Inflammatory macrophage (primary cell): ENCODE results near the gene CFAP410.
"Not testable (repeated sequence)": the region's sequence is repeated elsewhere in the genome, so short reads cannot be mapped to it uniquely, and the experiment has no call there.

ENCODE experiments used
- DNase-seq, 2 donors: peaks; one replicate each; pipeline ENCODE4 v3.0.0-alpha.2; 2020 to 2022

Gene CFAP410

DNA sequence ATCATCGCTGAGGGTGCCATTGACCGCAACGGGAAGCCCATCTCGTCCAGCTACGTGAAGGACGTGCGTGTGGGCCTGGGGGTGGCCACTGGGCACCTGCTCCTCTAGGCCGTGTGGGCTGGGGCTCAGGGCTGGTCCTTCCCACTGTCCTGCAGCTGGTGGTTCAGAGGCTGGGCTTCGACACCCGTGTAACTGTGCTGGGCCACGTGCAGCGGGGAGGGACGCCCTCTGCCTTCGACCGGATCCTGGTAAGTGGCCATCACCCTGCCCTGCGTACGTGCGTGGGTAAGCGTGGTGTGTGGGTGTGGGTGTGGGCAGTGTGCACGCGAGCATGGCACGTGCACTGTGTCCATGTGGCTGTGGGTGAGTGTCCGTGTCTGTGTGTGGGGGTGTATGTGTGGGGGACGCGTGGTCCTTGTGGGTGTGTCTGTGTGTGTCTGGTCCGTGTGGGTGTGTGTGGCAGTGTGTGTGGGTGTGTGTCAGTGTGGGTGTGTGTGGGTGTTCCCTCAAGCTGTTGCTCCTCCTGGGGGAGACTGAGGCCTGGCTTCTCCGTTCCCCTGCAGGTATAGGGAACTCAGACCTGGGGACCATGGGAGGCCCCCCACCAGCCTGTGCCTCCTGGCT is 22.8 kb downstream of the CFAP410 start:
- DNase-seq = no peak

DNA sequence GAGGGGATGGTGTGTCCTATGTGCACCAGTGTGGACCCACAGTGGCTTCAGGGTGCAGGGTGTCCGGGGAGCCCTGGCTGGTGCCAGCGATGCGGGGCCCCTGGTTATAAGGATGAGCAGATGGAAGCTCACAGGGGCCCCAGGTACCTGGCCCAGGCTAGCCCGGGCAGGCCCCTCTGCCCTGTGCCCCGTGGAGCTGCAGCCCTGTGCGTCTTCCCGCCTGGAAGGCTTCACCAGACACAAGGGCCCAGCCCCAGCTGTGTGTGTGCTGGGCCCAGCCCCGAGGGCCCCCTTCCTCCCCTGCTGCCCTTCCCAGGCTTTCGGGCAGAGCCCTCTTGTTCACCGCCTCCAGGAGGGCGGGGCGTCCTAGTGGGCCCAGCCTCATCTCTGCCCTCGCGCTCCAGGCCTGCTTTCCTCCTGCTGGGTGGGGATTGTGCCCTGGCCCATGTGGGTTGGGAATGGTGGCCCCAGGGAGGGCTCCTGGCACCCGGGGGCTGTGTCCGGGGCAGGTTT is 23.4 kb downstream of the CFAP410 start:
- no peak for DNase-seq

DNA sequence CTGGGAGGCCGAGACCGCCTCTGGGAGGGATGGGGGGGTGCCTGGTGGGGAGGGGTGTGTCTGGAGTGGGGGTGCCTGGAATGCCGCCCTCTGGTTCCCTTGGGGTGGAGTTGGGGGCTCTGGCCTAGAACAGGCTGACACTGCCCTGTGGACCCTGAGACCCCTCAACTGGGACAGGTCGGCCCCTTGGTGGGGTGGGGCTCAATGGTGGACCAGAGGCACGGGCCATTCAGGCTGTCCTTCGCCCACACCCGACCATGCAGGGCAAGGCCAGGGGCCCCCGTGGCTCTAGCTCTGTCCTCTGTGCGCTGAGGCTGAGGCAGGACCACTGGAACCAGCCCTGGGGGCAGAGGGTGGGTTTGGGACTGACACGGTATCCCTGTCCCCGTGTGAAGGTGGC is 24.6 kb downstream of the CFAP410 start:
- no peak for DNase-seq

DNA sequence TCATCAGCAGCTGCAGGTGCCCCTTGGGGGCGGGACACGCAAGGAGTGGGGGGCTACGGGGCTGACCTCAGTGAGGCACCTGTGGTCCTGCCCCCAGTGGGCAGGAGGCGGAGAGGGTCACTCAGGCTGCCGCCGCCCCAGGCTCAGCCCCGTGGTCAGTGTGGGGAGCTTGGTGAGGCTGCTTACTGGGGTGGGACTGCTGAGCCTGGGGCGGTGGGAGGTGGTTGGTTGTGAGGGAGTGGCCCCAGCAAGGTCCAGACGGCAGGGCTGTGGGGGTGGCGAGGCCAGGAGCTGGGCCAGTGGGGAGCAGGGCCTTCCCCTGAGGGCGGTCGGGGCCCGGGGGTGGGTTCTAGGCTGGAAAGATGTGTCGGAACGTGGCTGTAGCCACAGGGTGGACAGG is 25.1 kb downstream of the CFAP410 start:
- no peak for DNase-seq

DNA sequence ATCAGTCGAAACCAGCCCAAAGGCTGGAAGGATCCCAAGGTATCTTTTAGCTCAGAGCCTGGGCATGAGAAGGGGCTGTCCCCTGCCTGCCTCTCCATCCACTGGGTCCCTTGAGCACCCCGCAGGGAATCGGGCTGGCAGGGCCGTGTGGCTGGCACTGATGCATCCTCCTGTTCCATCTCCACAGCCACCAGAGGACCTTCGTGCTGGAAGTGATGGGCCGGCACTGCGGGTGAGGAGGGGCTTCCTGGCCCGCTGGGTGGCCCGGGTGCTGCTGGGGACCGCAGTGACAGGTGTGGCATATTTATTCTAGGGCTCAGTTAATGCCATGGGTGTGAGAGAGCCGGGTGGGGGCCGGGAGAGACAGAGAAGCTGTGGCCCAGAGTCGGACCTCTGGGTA is 25.7 kb downstream of the CFAP410 start:
- DNase-seq = no peak

DNA sequence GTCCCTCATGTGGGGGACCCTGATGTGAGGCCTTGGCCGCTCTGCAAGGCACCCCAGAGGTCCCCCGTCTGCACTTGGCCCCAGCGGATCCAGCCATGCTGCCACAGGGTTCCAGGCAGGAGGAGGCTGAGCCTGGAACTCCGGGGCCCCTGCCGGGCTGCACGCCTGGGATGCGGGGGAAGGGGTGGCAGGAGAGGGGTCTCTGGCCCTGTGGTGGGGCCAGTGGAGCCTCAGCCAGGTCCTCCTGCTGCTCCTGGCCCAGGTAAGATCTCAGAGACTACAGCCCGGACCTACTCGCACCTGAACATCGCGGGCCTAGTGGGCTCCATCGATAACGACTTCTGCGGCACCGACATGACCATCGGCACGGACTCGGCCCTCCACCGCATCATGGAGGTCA is 26.5 kb downstream of the CFAP410 start:
- no peak for DNase-seq

DNA sequence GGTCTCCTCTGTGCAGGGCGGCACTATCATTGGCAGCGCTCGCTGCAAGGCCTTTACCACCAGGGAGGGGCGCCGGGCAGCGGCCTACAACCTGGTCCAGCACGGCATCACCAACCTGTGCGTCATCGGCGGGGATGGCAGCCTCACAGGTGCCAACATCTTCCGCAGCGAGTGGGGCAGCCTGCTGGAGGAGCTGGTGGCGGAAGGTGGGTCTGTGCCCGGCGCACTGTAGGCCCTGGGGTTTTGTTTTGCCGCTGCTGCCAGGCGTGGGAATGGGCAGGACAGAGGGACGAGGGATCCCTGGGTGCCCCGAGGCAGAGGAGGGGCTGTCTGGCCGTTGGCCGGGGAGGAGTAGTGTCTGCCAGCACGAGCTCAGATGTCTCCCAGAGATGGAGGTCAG is 27.1 kb downstream of the CFAP410 start:
- DNase-seq = no peak

DNA sequence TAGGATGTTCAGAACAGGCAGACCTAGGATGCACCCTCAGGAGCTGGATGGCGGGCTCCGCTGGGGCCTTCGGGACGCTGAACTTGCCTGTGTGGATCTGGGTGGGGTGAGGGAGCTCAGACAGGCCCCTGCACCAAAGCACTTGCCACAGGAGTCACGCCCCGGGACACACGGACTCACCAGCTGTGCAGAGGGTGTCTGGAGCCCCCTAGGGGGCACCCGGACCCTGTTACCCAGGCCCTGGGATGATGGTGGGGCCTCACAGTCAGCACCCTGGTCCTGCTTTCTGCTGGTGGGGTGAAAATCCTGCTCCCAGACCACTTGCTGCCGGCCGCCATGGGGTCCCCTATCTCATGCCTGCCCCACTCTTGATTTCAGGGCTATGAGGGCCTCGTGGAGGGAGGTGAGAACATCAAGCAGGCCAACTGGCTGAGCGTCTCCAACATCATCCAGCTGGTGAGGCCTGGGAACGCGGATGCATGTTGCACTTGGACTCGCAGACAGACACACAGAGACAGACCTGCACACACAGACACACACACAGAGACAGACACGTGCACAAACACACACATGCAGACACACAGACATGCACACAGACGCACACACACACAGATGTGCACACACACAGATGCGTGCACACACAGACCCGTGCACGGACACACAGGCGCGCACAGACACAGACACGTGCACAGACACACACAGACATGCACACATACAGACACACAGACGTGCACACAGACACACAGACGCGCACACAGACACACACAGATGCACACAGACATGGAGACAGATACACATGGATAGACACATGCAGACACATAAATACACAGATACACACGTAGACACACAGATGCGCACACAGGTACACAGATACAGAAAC is 28.3 kb downstream of the CFAP410 start:
- DNase-seq = no peak

DNA sequence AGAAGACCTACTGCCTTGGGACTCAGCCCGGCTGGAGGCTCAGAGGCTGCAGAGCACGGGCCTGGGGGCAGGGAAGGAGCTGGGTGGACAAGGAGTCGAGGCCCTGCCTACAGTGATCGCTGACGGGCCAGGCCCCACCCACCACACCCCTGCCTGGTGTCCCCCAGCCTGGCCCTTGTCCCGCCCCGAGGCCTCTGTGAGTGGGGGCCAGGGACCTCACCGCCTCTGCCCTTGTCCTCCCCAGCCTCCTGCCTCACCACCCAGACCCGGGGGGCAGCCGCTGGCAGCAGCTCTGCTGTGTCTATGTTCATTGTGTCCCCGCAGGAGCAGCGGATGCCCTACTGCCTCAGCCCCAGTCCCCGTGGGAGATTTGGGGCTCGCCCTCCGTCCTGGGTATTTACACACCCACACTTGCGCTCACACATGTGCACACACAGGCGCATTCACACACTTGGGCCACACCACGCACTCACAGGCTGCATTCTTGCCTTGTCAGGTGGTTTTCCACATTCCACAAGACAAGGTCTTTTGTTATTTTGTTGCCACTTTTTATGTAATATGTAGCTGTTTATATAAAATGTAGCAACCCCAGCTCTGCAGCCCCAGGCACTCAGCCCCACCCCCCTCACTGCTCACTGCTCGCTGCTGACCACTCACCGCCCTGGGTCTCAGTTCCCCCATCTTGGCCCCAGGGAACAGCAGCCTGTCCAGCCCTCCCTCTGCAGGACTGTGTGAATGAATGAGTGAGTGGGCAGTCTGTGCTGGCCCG is 32.1 kb downstream of the CFAP410 start:
- no peak for DNase-seq

- DNase-seq = peak in 1 of 2 donors; percentile 24
Measured at GRCh38 chr21:44305691-44306090, 33.5 kb downstream of the CFAP410 start.

GRCh38 chr21:44304877-44305293 is 34.3 kb downstream of the CFAP410 start:
- peak; percentile 26 to 28 for DNase-seq

GRCh38 chr21:44304011-44304616 is 35.1 kb downstream of the CFAP410 start:
- no peak for DNase-seq

- DNase-seq = no peak
Measured at GRCh38 chr21:44303490-44303981, 35.7 kb downstream of the CFAP410 start.

DNA sequence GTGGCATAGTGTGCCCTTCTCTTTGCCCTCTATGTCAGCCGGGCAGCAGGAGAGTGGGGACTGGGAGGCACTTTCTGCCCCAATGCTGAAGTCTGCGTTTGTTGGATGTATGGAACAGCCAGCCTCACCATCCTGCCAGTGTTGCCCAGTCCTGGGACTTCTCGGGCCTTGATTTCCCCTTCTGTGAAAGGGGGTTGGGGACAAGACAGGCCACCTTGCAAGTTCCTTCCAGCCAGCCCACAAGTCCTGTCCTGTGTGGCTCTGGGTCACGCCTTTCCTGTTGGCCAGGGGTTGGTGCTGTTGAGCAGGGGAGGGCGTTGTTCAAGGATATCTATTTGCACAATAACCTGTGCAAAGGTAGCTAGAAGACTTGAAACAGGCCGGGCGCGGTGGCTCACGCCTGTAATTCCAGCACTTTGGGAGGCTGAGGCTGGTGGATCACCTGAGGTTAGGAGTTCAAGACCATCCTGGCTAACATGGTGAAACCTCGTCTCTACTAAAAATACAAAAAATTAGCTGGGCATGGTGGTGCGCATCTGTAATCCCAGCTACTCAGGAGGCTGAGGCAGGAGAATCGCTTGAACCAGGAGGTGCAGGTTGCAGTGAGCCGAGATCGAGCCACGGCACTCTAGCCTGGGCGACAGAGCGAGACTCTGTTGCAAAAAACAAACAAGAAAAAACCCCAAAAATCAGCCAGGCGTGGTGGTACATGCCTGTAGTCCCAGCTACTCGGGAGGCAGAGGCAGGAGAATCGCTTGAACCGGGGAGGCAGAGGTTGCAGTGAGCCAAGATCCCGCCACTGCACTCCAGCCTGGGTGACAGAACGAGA is 36.4 kb downstream of the CFAP410 start:
- not testable (repeated sequence) for DNase-seq

DNA sequence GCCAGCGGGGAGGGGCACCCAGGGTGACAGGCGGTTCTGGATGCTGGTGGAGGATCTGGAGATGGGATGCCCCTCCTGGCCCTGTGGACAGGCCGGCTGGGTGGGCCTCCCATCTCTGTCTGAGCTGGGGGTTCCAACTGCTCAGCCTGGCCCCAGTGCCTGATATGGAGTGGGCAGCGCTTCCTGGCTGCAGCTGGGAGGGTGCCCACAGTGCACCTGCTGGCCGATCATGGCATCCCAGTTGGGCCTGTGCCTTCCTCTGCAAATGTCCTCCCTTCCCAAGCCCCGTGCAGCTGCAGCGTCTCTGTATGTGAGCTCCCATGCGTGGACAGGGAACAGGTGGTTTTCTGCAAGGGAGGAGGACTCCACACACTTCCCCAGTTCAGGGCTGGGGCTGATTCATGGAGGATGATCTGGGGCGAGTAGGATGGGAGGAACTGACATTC is 37.2 kb downstream of the CFAP410 start:
- peak in 1 of 2 donors; percentile 63 for DNase-seq

GRCh38 chr21:44301141-44301540 is 38.0 kb downstream of the CFAP410 start:
- DNase-seq = no peak

DNA sequence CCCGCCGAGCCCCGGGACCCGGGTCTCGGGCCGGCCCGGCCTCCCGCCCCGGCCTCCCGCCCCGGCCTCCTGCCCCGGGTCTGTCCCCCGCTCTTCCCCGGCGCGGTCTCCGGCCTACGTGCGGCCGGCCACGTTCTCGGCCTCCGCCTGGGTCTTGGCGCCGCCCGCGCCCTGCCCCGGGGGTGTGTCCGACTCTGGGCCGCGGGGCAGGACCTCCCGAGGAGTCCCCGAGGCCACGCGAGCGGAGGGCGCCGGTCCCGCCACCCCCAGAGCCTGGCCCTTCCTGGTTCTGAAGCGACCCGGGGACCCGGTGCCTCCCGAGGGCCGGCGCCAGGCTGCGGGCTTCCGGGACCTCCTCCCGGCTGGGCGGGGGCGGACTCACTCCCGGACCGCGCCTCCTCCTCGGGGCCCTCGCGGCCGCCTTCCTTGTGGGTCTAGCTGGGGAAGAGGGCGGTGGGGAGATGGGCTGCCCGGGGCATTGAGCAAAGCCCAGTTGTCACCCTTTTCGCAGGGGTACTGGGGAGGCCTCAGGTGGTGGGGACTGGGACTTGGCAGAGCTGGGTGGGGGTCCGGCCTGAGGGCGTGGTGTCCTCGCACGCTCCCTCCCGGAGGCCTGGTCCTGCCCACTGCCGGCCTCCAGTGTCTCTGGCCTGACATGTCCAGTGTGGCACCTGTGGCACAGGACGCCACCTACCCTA is 38.8 kb downstream of the CFAP410 start:
- peak; percentile 60 to 77 for DNase-seq

DNA sequence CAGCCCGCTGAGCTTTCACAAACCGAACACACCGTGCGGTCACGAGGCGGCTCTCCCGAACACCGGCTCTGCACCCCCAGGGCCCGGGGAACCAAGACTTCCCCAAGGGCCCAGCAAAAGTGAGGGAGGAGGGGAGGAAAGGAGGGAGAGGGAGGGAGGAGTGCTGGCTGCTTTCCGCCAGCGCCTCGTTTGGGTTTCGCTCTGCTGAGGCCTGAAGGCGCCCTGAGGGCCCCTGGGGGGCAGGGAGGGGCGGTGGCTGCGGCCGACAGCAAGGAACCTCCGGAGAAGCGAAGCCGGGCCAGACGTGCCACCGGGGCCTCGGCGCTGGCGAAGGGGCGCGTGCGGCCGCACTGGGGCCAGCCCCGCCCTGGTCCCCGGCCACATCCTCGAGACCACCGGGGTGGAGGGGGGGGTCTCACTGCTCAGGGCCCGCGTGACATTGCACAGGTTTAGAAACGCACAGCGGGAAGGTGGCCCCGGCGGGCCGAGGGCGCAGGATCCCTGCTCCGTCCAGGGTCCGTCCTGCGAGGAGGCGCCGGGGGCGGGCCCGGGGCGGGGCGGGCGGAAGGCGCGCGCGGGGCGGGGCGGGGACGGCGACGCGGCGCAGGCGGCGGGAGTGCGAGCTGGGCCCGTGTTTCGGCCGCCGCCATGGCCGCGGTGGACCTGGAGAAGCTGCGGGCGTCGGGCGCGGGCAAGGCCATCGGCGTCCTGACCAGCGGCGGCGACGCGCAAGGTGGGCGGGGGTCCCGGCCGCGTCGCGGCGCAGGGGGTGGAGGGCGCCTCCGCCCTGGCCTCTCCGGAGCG is 39.5 kb downstream of the CFAP410 start, which contains the start of gene PFKL:
PFKL (plus strand) TSS at position 596 of the 804 bp plus-strand sequence; CDS start at position 649, 53 bp downstream.
- peak; percentile 44 to 72 for DNase-seq

DNA sequence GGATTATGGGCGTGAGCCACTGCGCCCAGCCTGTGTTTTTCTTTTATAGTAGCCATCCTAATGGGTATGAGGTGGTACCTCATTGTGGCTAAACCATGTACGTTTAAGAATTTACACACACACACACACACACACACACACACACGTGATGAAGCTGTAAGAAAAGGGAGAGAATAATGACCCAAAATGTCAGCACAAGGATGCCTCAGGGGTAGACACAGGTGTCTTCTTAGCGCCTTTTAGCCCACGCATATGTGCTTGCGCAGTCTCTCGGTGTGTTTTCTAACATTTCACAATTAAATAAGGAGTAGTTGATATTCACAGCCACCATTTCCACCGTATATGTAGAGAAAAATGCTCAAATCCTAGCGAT is 40.1 kb downstream of the CFAP410 start:
- no peak for DNase-seq

DNA sequence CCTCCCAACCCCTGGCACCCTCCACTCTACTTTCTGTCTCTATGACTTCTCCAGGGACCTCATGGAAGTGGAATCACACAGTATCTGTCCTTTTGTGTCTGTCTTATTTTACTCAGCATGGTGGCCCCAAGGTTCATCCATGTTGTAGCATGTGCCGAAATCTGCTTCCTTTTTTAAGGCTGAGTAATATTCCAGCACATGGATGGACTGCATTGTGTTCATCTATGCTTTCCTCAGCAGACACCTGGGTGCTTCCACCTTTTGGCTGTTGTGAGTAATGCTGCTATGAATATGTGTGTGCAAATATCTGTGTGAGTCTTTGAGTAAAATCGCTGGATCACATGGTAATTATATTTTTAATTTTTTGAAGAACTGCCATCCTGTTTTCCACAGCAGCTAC is 40.9 kb downstream of the CFAP410 start:
- peak; percentile 4 to 17 for DNase-seq
